ENCODE measurements around the gene ATF2.

ATF2 gene

GRCh38 chr2:175036582-175037018, 131.4 kb downstream of the ATF2 start:
- TF ChIP-seq TAF1 (IDR thresholded peaks at IDR 0.05; ENCODE audit: borderline replicate concordance, insufficient read depth, low read length) (no peak), FOXP2 (optimal IDR thresholded peaks at IDR 0.05; ENCODE audit: borderline replicate concordance, extremely low read depth, extremely low read length, insufficient read depth) (no peak), SIN3A (IDR thresholded peaks at IDR 0.05; ENCODE audit: borderline replicate concordance, insufficient read depth, low read length) (no peak), POLR2AphosphoS5 (IDR thresholded peaks at IDR 0.05; ENCODE audit: low read depth, low read length) (no peak), REST (IDR thresholded peaks at IDR 0.05; ENCODE audit: insufficient read depth in 1 of 2, low read depth in 2 of 2, low read length in 2 of 2) (no peak)

- TF ChIP-seq TAF1 (IDR thresholded peaks at IDR 0.05; ENCODE audit: borderline replicate concordance, insufficient read depth, low read length), result no peak
- no peak for TF ChIP-seq SIN3A (IDR thresholded peaks at IDR 0.05; ENCODE audit: borderline replicate concordance, insufficient read depth, low read length)
- TF ChIP-seq FOXP2 (optimal IDR thresholded peaks at IDR 0.05; ENCODE audit: borderline replicate concordance, extremely low read depth, extremely low read length, insufficient read depth), result no peak
- no peak for TF ChIP-seq REST (IDR thresholded peaks at IDR 0.05; ENCODE audit: insufficient read depth in 1 of 2, low read depth in 2 of 2, low read length in 2 of 2)
- TF ChIP-seq POLR2AphosphoS5 (IDR thresholded peaks at IDR 0.05; ENCODE audit: low read depth, low read length), result no peak
Measured at GRCh38 chr2:175035806-175036205, 132.2 kb downstream of the ATF2 start.

- TF ChIP-seq POLR2AphosphoS5 (IDR thresholded peaks at IDR 0.05; ENCODE audit: low read depth, low read length), result no peak
Measured at GRCh38 chr2:175034716-175035115, 133.3 kb downstream of the ATF2 start.

DNA sequence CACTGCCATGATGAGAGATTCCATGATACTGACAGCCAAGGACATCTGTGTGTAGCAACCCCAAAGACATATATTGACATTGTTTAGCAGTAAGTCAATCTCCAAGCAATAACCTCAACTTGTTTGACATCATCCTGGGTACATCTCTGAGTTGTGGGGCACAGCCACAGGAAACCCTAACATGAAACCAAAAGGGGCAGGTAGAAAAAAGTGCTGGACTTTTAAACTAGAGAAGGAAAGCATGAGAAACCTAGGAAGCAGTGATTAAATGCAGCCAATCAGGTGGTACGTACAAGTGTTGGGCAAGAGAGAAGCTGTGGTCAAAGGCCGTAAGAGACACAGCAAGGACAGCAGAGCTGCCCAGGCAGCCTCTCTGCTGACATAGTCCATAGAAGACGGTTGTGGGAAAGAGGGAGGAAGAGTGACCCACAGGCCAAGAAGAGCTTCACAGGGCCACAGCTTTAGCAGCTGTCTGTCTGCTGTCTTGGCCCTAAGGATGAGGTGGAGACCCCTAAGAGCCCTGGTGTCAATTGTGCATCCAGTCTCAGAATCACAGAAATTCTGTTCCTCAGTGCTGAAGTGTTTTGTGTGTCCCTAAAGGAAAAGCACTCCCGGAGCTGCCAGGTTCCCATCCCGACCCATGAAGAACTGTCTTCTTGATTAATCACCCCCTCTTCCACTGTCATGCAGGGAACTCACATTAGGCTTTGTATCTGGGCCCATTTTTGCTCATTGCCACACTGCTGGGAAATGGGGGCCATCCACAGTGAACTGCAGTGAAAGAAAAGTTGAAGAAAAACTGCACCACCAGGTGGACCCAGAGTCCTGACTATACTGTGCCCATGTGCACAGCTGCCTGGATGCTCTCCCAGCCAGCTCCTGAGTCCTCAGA, 137.4 kb downstream of the ATF2 start:
- TF ChIP-seq POLR2AphosphoS5 (IDR thresholded peaks at IDR 0.05; ENCODE audit: low read depth, low read length), result no peak
- no peak for TF ChIP-seq SIN3A (IDR thresholded peaks at IDR 0.05; ENCODE audit: borderline replicate concordance, insufficient read depth, low read length)

DNA sequence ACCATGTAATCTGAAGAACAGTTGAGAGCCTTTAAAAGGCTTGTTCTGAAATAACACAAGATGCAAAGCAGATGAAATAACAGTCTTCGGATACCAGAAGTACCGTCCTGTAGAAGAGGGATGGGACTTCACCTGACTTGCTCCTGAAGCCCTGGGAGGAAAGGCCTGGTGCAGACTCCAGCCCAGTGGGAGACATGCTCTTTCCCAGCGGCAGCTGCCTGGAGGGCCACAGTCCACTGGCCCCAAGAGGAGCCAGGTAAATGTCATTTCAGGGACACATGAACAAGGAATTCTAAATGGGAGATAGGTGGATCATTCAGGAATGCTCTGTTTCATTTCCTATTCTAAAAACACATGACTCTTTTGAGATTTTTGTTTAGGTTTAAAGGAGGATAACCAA, 140.2 kb downstream of the ATF2 start:
- no peak for TF ChIP-seq SIN3A (IDR thresholded peaks at IDR 0.05; ENCODE audit: borderline replicate concordance, insufficient read depth, low read length)
- TF ChIP-seq POLR2AphosphoS5 (IDR thresholded peaks at IDR 0.05; ENCODE audit: low read depth, low read length), result no peak
- no peak for TF ChIP-seq TAF1 (IDR thresholded peaks at IDR 0.05; ENCODE audit: borderline replicate concordance, insufficient read depth, low read length)

DNA sequence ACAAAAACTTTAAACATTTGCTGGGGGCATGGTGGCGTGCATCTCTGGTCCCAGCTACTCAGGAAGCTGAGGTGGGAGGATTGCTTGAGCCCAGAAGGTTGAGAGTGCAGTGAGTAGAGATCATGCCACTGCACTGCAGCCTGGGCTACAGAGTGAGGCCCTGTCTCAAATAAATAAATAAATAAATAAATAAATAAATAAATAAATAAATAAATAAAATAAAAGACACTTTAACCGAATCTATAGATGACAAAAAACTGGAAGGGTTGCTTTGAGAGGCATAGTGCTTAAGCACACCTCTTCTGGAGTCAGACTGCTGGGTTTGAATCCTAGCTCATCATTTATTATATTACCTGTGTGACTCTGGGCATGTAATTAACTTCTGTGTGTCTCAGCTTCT, 141.6 kb downstream of the ATF2 start:
- TF ChIP-seq POLR2AphosphoS5 (IDR thresholded peaks at IDR 0.05; ENCODE audit: low read depth, low read length), result no peak
- TF ChIP-seq REST (IDR thresholded peaks at IDR 0.05; ENCODE audit: insufficient read depth in 1 of 2, low read depth in 2 of 2, low read length in 2 of 2), result no peak
- no peak for TF ChIP-seq TAF1 (IDR thresholded peaks at IDR 0.05; ENCODE audit: borderline replicate concordance, insufficient read depth, low read length)
- TF ChIP-seq SIN3A (IDR thresholded peaks at IDR 0.05; ENCODE audit: borderline replicate concordance, insufficient read depth, low read length), result no peak
- TF ChIP-seq FOXP2 (optimal IDR thresholded peaks at IDR 0.05; ENCODE audit: borderline replicate concordance, extremely low read depth, extremely low read length, insufficient read depth), result no peak

All from PFSK-1 (cell line).